CD14-positive monocyte (primary cell): ENCODE data around the gene GOLGA7B. TPM values are rescaled to one million over a fixed set of nuclear protein-coding genes. Genes with fewer than 3 reads are reported as not detected.

ENCODE experiments used
- DNase-seq, 3 donors: peaks; one replicate each; pipeline ENCODE4 v3.0.0-alpha.2; 2011 to 2022
- H2AFZ ChIP-seq: 2 replicates; pipeline ENCODE4 v1.6.0; 2012; ENCODE audit warnings: mild to moderate bottlenecking, low read depth, low read length, inconsistent platforms; ENCODE audit not compliant: insufficient read depth, poor library complexity, severe bottlenecking
- H3K27ac ChIP-seq, 2 donors: 1 replicate in 1 of 2; 2 replicates in 1 of 2; pipeline ENCODE4 v1.5.1; 2012 to 2013; ENCODE audit warnings: low read length in 2 of 2, control low read depth in 1 of 2, inconsistent platforms in 1 of 2, low read depth in 1 of 2, mild to moderate bottlenecking in 1 of 2
- H3K27me3 ChIP-seq, 2 donors: one replicate each; pipeline versions ENCODE4 v1.6.0 to v1.6.1; 2011 to 2013; ENCODE audit warnings: low read length in 2 of 2; ENCODE audit not compliant: control insufficient read depth in 2 of 2, insufficient read depth in 2 of 2
- H3K36me3 ChIP-seq, 2 donors: replicated peaks in 1 of 2; 1 replicate in 1 of 2; 2 replicates in 1 of 2; pipeline versions ENCODE4 v1.5.1 to v1.6.1; 2012 to 2013; ENCODE audit warnings: low read length in 2 of 2, control low read depth in 1 of 2, inconsistent platforms in 1 of 2, mild to moderate bottlenecking in 1 of 2; ENCODE audit not compliant: insufficient read depth in 2 of 2, control insufficient read depth in 1 of 2
- H3K4me1 ChIP-seq, 2 donors: 1 replicate in 1 of 2; 2 replicates in 1 of 2; pipeline versions ENCODE4 v1.5.1 to v1.6.1; 2012 to 2013; ENCODE audit warnings: low read length in 2 of 2, control low read depth in 1 of 2, inconsistent platforms in 1 of 2, mild to moderate bottlenecking in 1 of 2, moderate library complexity in 1 of 2; ENCODE audit not compliant: insufficient read depth in 2 of 2, control insufficient read depth in 1 of 2
- H3K4me2 ChIP-seq: replicated peaks from 2 replicates; pipeline ENCODE3; 2012; ENCODE audit warnings: low read length, moderate library complexity, mild to moderate bottlenecking; ENCODE audit not compliant: poor library complexity, severe bottlenecking; ENCODE audit errors: extremely low read depth
- H3K4me3 ChIP-seq, 3 experiments: fragments of 200-600 bp in 1 of 3; sonication (generic) in 1 of 3; replicated peaks in 1 of 3; 1 replicate in 2 of 3; 2 replicates in 1 of 3; pipeline ENCODE4 v1.5.1; 2011 to 2013; ENCODE audit warnings: low read length in 3 of 3, mild to moderate bottlenecking in 3 of 3, control low read depth in 2 of 3, low read depth in 2 of 3, inconsistent platforms in 1 of 3, moderate library complexity in 1 of 3
- H3K79me2 ChIP-seq: 2 replicates; pipeline ENCODE4 v1.6.0; 2012; ENCODE audit warnings: mild to moderate bottlenecking, control low read depth, inconsistent platforms, low read length, moderate library complexity; ENCODE audit not compliant: insufficient read depth
- H3K9ac ChIP-seq: 2 replicates; pipeline ENCODE4 v1.6.0; 2017; ENCODE audit warnings: low read length, mild to moderate bottlenecking; ENCODE audit not compliant: insufficient read depth, poor library complexity, severe bottlenecking
- H3K9me3 ChIP-seq, 2 donors: replicated peaks in 1 of 2; 1 replicate in 1 of 2; 2 replicates in 1 of 2; pipeline versions ENCODE4 v1.5.1 to v1.6.1; 2012 to 2013; ENCODE audit warnings: low read length in 2 of 2, control low read depth in 1 of 2; ENCODE audit not compliant: control insufficient read depth in 1 of 2, insufficient read depth in 1 of 2
- H4K20me1 ChIP-seq: 2 replicates; pipeline ENCODE4 v1.6.0; 2012; ENCODE audit warnings: mild to moderate bottlenecking, low read length, control low read depth, moderate library complexity; ENCODE audit not compliant: insufficient read depth
- H3K27ac Mint-ChIP-seq, 7 donors: one replicate each; pipeline ENCODE4 v1.8.0; 2020; ENCODE audit warnings: mild to moderate bottlenecking in 7 of 7, mixed read lengths in 7 of 7, moderate library complexity in 6 of 7, inconsistent platforms in 2 of 7
- H3K27me3 Mint-ChIP-seq, 3 donors: one replicate each; pipeline ENCODE4 v1.8.0; 2021 to 2022; ENCODE audit warnings: low read depth in 3 of 3, mild to moderate bottlenecking in 3 of 3, mixed read lengths in 3 of 3, moderate library complexity in 3 of 3, inconsistent platforms in 1 of 3
- H3K36me3 Mint-ChIP-seq, 2 donors: one replicate each; pipeline ENCODE4 v1.8.0; 2020; ENCODE audit warnings: mixed read lengths in 2 of 2, inconsistent platforms in 1 of 2, mild to moderate bottlenecking in 1 of 2
- H3K4me1 Mint-ChIP-seq: one replicate; pipeline ENCODE4 v1.8.0; 2020; ENCODE audit warnings: mild to moderate bottlenecking, mixed read lengths
- H3K4me3 Mint-ChIP-seq, 2 donors: one replicate each; pipeline ENCODE4 v1.8.0; 2020; ENCODE audit warnings: mild to moderate bottlenecking in 2 of 2, mixed read lengths in 2 of 2, moderate library complexity in 1 of 2
- H3K9me3 Mint-ChIP-seq, 7 donors: one replicate each; pipeline ENCODE4 v1.8.0; 2020 to 2022; ENCODE audit warnings: mixed read lengths in 7 of 7, mild to moderate bottlenecking in 6 of 7, moderate library complexity in 6 of 7, inconsistent platforms in 2 of 7
- WGBS: methylation state at CpG from one replicate; pipeline ENCODE4 v1.1.5; 2013; ENCODE audit warnings: missing lambda C conversion rate; ENCODE audit not compliant: insufficient coverage; 5-methylcytosine and 5-hydroxymethylcytosine counted together
- intact Hi-C, 2 donors: fragments of 100-400 bp; cut with micrococcal nuclease; formaldehyde crosslinking; loops; one replicate each; pipeline versions ENCODE4 v1.15.0 to v1.15.1; 2023
- polyA plus RNA-seq, 3 donors: library from polyadenylated mRNA; depleted of rRNA in 1 of 3; unstranded in 2 of 3; stranded (reverse) in 1 of 3; fragments of 300-500 nt in 2 of 3; fragments of >200 nt in 1 of 3; fragmentation: Illumina TruSeq in 2 of 3; gene quantifications; 1 replicate in 2 of 3; 2 replicates in 1 of 3; pipeline ENCODE4 v1.2.3, GENCODE V29; 2012 to 2021
- TF ChIP-seq, protein P1 (sequence below): fragments of 200-600 bp; IDR thresholded peaks from one replicate; pipeline ENCODE4 v1.8.0; 2022; ENCODE audit warnings: antibody characterized with exemption, mild to moderate bottlenecking

Gene GOLGA7B
- polyA plus RNA-seq, 3 donors: 0.03 TPM; not detected in 2

- no peaks in the 10 kb centered on the region for H4K20me1 ChIP-seq
- TF ChIP-seq, protein P1, sequence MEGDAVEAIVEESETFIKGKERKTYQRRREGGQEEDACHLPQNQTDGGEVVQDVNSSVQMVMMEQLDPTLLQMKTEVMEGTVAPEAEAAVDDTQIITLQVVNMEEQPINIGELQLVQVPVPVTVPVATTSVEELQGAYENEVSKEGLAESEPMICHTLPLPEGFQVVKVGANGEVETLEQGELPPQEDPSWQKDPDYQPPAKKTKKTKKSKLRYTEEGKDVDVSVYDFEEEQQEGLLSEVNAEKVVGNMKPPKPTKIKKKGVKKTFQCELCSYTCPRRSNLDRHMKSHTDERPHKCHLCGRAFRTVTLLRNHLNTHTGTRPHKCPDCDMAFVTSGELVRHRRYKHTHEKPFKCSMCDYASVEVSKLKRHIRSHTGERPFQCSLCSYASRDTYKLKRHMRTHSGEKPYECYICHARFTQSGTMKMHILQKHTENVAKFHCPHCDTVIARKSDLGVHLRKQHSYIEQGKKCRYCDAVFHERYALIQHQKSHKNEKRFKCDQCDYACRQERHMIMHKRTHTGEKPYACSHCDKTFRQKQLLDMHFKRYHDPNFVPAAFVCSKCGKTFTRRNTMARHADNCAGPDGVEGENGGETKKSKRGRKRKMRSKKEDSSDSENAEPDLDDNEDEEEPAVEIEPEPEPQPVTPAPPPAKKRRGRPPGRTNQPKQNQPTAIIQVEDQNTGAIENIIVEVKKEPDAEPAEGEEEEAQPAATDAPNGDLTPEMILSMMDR: no peak
- H2AFZ ChIP-seq: no peak overlapping the region
- no peak overlapping the region for H3K4me3 ChIP-seq
- H3K9me3 ChIP-seq: peaks cover 0 to 12% of the 10 kb centered on the region in 2 donors
- peaks cover 11% of the 10 kb centered on the region for H3K4me1 Mint-ChIP-seq
- H3K27ac ChIP-seq: no peak overlapping the region
- intact Hi-C loops: no loop called here
- H3K27me3 Mint-ChIP-seq: peaks cover 44 to 70% (median 55%) of the 10 kb centered on the region in 3 donors
- H3K4me2 ChIP-seq: no peak overlapping the region
- peak in 1 of 3 donors; percentile 10 for DNase-seq
- H3K4me1 ChIP-seq: peaks cover 4 to 6% of the 10 kb centered on the region in 2 donors
- no peak overlapping the region for H3K27ac Mint-ChIP-seq
- peaks cover 0 to 17% (median 1%) of the 10 kb centered on the region in 7 donors for H3K9me3 Mint-ChIP-seq
- H3K36me3 ChIP-seq: no peaks in the 10 kb centered on the region
- WGBS: 42% methylated on average over 2 of the region's 13 CpGs
- H3K9ac ChIP-seq: no peak overlapping the region
- peak overlapping the region; percentile 55 to 78 for H3K4me3 Mint-ChIP-seq
- no peaks in the 10 kb centered on the region for H3K79me2 ChIP-seq
- H3K36me3 Mint-ChIP-seq: peaks cover 0 to 1% of the 10 kb centered on the region in 2 donors
- H3K27me3 ChIP-seq: peaks cover 39 to 64% of the 10 kb centered on the region in 2 donors
These were observed 803 bp downstream of the GOLGA7B start for GRCh38 chr10:97850446-97850845.

DNA sequence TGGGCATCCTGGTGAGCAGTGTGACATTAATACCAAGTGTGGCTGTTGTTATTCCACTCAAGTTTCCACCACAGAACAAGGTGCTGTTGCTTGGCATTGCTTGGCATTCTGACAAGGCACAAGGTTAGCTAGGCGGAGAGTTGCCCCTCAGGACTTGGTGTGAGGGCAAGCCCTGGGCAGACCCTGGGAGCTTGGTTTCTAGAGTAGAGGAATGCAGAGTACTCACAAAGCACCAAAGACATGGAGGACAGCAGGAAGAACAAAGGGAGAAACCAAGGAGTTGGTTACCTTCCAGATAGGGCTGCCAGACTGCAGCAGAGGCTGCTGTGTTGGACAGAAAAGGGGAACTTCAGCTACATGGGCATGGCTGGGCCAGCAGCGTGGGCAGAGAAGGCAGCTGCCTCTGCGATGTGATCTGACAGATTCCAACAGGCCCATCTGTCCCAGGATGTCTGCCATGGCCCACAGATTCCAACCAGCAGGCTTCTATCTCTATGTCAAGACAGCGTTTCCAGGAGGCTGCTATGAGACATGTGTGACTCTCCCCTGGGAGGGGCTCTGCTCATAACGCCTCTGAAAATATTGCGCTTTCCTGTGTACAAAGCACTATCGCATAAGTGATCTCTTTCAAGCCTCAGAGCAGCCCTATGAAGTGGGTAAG is 1.8 kb downstream of the GOLGA7B start:
- Histone ChIP-seq H3K9ac (no peak overlapping the region), H3K4me2 (no peak overlapping the region), H3K27ac (no peak overlapping the region), H3K4me1 (peaks cover 4 to 6% of the 10 kb centered on the region in 2 donors), H4K20me1 (no peaks in the 10 kb centered on the region), H3K36me3 (no peaks in the 10 kb centered on the region), H3K27me3 (peaks cover 36 to 58% of the 10 kb centered on the region in 2 donors), H3K4me3 (no peak overlapping the region), H3K9me3 (peaks cover 0 to 12% of the 10 kb centered on the region in 2 donors), H2AFZ (no peak overlapping the region), H3K79me2 (no peaks in the 10 kb centered on the region)
- WGBS: 58% methylated on average over 5 of the region's 7 CpGs
- peaks cover 0 to 17% (median 2%) of the 10 kb centered on the region in 7 donors for H3K9me3 Mint-ChIP-seq
- peaks cover 11% of the 10 kb centered on the region for H3K4me1 Mint-ChIP-seq
- no peak for DNase-seq
- peak overlapping the region in 1 of 2 donors; percentile 78 for H3K4me3 Mint-ChIP-seq
- peaks cover 0 to 1% of the 10 kb centered on the region in 2 donors for H3K36me3 Mint-ChIP-seq
- intact Hi-C loops: no loop called here
- peaks cover 44 to 70% (median 55%) of the 10 kb centered on the region in 3 donors for H3K27me3 Mint-ChIP-seq
- no peak overlapping the region for H3K27ac Mint-ChIP-seq
- TF ChIP-seq, protein P1: no peak
